ENCODE results near the gene SIN3A.
A peak's percentile ranks its signal among the peaks of the same experiment; 100 is the strongest.
"Not testable (repeated sequence)": the region's sequence is repeated elsewhere in the genome, so short reads cannot be mapped to it uniquely, and the experiment has no call there.

Gene SIN3A

GRCh38 chr15:75451674-75452363, at the start of gene SIN3A:
Gene SIN3A, minus strand, starts transcription at chr15:75451690. Its CDS starts 21,315 bp downstream, at chr15:75430375.
- peak; percentile 99 for DNase-seq

- no peak for DNase-seq
These were observed 42.2 kb upstream of the SIN3A start for GRCh38 chr15:75493732-75494131.

GRCh38 chr15:75483961-75484360, 32.5 kb upstream of the SIN3A start:
- DNase-seq, result no peak

GRCh38 chr15:75483556-75483955, 32.1 kb upstream of the SIN3A start:
- not testable (repeated sequence) for DNase-seq

GRCh38 chr15:75483106-75483505, 31.6 kb upstream of the SIN3A start:
- DNase-seq, result no peak

- DNase-seq, result not testable (repeated sequence)
These were observed 29.0 kb upstream of the SIN3A start for GRCh38 chr15:75480463-75480862.

- no peak for DNase-seq
These were observed 28.2 kb upstream of the SIN3A start for GRCh38 chr15:75479670-75480069.

- not testable (repeated sequence) for DNase-seq
These were observed 25.6 kb upstream of the SIN3A start for GRCh38 chr15:75477094-75477493.

- DNase-seq, result no peak
These were observed 17.6 kb upstream of the SIN3A start for GRCh38 chr15:75468913-75469598.

- DNase-seq, result no peak
These were observed 9.2 kb upstream of the SIN3A start for GRCh38 chr15:75460646-75461045.

- DNase-seq, result no peak
These were observed 8.1 kb upstream of the SIN3A start for GRCh38 chr15:75459581-75459980.

GRCh38 chr15:75456710-75457109, 5.2 kb upstream of the SIN3A start:
- DNase-seq, result peak; percentile 9

- DNase-seq, result peak; percentile 79
These were observed 4.6 kb upstream of the SIN3A start for GRCh38 chr15:75455982-75456531.

GRCh38 chr15:75455424-75455981, 4.0 kb upstream of the SIN3A start:
- peak; percentile 83 for DNase-seq

- peak; percentile 87 for DNase-seq
These were observed 3.2 kb upstream of the SIN3A start for GRCh38 chr15:75454471-75455378.

- DNase-seq, result peak; percentile 99
These were observed 2.4 kb upstream of the SIN3A start for GRCh38 chr15:75453703-75454470.

- peak; percentile 70 for DNase-seq
These were observed 1.6 kb upstream of the SIN3A start for GRCh38 chr15:75452865-75453702.

GRCh38 chr15:75452364-75452864, 924 bp upstream of the SIN3A start:
- DNase-seq, result peak; percentile 89

- no peak for DNase-seq
These were observed 252 bp downstream of the SIN3A start for GRCh38 chr15:75451202-75451673.
